ENCODE measurements around the gene PTPRG. TPM values are rescaled to one million over a fixed set of nuclear protein-coding genes. Genes with fewer than 3 reads are reported as not detected.
A peak's percentile ranks its signal among the peaks of the same experiment; 100 is the strongest.

Gene PTPRG
- total RNA-seq, 2 donors from 2014 or later = 33.9 to 39.2 TPM

GRCh38 chr3:62172199-62172598 is 610.8 kb downstream of the PTPRG start:
- Histone ChIP-seq H3K36me3 (no peaks in the 10 kb centered on the region), H3K27me3 (no peaks in the 10 kb centered on the region), H3K4me3 (no peak overlapping the region), H3K4me1 (peaks cover 0 to 11% of the 10 kb centered on the region in 2 donors), H3K9me3 (no peaks in the 10 kb centered on the region), H3K27ac (no peak overlapping the region)
- no peak for DNase-seq (ENCODE audit: low spot score)
- TF ChIP-seq CTCF (IDR thresholded peaks at IDR 0.05) = no peak

GRCh38 chr3:62173939-62174515 is 612.7 kb downstream of the PTPRG start:
- TF ChIP-seq CTCF (IDR thresholded peaks at IDR 0.05) = no peak
- Histone ChIP-seq H3K4me3 (no peak overlapping the region), H3K36me3 (no peaks in the 10 kb centered on the region)

GRCh38 chr3:62175161-62175560 is 613.8 kb downstream of the PTPRG start:
- no peak for DNase-seq (ENCODE audit: low spot score)
- Histone ChIP-seq H3K27me3 (no peaks in the 10 kb centered on the region), H3K27ac (no peak overlapping the region), H3K9me3 (no peaks in the 10 kb centered on the region), H3K4me1 (peaks cover 0 to 9% of the 10 kb centered on the region in 2 donors), H3K36me3 (no peaks in the 10 kb centered on the region), H3K4me3 (no peak overlapping the region)
- TF ChIP-seq CTCF (IDR thresholded peaks at IDR 0.05) = no peak

More at GRCh38 chr3:62173939-62174515, 612.7 kb downstream of the PTPRG start:
- H3K27me3 ChIP-seq = no peaks in the 10 kb centered on the region
- H3K4me1 ChIP-seq = peaks cover 0 to 7% of the 10 kb centered on the region in 2 donors
- DNase-seq (ENCODE audit: low spot score) = no peak
- no peaks in the 10 kb centered on the region for H3K9me3 ChIP-seq
- no peak overlapping the region for H3K27ac ChIP-seq

GRCh38 chr3:62178032-62178431 is 616.7 kb downstream of the PTPRG start:
- Histone ChIP-seq H3K27me3 (no peaks in the 10 kb centered on the region), H3K4me1 (peaks cover 0 to 16% of the 10 kb centered on the region in 2 donors), H3K9me3 (no peaks in the 10 kb centered on the region), H3K4me3 (no peak overlapping the region), H3K36me3 (no peaks in the 10 kb centered on the region), H3K27ac (no peak overlapping the region)
- no peak for TF ChIP-seq CTCF (IDR thresholded peaks at IDR 0.05)
- DNase-seq (ENCODE audit: low spot score) = no peak

GRCh38 chr3:62178739-62179600 is 617.6 kb downstream of the PTPRG start:
- Histone ChIP-seq H3K4me3 (no peak overlapping the region), H3K9me3 (no peaks in the 10 kb centered on the region), H3K4me1 (peaks cover 0 to 17% of the 10 kb centered on the region in 2 donors), H3K36me3 (no peaks in the 10 kb centered on the region), H3K27ac (peak overlapping the region in 1 of 2 donors; percentile 41), H3K27me3 (no peaks in the 10 kb centered on the region)
- no peak for TF ChIP-seq CTCF (IDR thresholded peaks at IDR 0.05)
- DNase-seq (ENCODE audit: low spot score) = no peak
